Measurements from ENCODE around the gene ERF. TPM values are rescaled to one million over a fixed set of nuclear protein-coding genes. Genes with fewer than 3 reads are reported as not detected.

ERF gene
- total RNA-seq, 2 experiments from 2014 or later, result 26.7 to 33.5 TPM

DNA sequence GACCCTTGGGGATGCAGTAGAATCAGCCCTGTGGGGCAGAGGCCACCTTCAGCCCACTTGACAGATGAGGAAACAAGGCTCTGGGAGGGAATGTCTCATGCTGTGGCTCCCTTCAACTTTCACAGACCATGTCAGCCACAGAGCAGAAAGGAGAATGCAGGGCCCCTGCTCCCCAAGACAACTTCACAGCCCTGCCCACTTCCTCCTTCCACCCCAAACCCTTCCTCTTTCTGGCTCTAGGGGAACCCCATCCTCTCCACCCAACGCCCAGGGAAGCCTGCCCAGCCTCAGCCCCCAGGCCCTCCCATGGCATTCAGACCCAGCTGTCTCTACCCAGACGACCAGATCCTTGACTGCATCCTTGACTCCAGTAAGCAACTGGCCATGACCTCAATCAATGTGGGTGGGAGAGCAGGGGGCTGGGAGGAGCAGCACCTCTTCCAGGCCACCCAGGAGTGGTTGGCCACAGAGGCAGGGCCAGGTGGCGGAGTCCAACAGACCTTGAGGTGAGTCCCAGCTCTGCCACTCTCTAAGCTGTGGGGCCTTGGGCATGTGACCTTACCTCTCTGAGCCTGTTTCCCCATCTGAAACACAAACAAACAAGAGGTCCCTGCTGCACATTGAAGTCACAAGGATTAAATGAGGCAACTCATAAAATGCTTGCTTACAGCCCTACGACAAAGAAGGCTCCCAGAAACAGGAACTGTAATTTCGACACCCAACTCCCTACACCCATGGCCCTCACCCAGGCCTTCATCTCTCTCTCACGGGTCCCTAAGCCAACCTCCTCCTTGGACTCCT, 53.2 kb downstream of the ERF start:
- Histone ChIP-seq H3K79me2 (ENCODE audit: insufficient read depth, low read depth, low read length) (peaks cover 6% of the 10 kb centered on the region; the same call in 1 of the 2 replicates), H3K9me2 (ENCODE audit: insufficient read depth, low read length) (no peaks in the 10 kb centered on the region), H4K20me1 (ENCODE audit: insufficient read depth, low read length) (peaks cover 4% of the 10 kb centered on the region; the same call in 1 of the 2 replicates), H3K4me1 (ENCODE audit: insufficient read depth, low read length, poor library complexity, severe bottlenecking) (peaks cover 66% of the 10 kb centered on the region), H3K36me3 (ENCODE audit: insufficient read depth, low read length) (peaks cover 94% of the 10 kb centered on the region), H3K9me3 (ENCODE audit: low read length) (no peaks in the 10 kb centered on the region), H3K4me3 (ENCODE audit: low read depth, low read length, poor library complexity, severe bottlenecking) (no peak overlapping the region), H3K27ac (ENCODE audit: low read depth, low read length, poor library complexity, severe bottlenecking) (peak overlapping the region; percentile 76), H3K4me2 (ENCODE audit: low read length) (peak overlapping the region; percentile 25), H2AFZ (ENCODE audit: low read length) (no peak overlapping the region)
- CTCF ChIA-PET (ENCODE audit: unreplicated experiment), result no interaction called here
- no TSS peak for BruUV-seq (replicated peaks)
- peak; percentile 24 for DNase-seq (ENCODE audit: low spot score)
- intact Hi-C loops (cut with micrococcal nuclease; ENCODE audit: unreplicated experiment), result no loop called here
- TF ChIP-seq EZH2phosphoT487 (IDR thresholded peaks at IDR 0.05; ENCODE audit: borderline replicate concordance, low read depth, low read length) (no peak), CTCF (conservative IDR thresholded peaks at IDR 0.05; ENCODE audit: low read length) (no peak)
- POLR2A ChIA-PET, result interaction anchor here (0.5 kb wide), 1 partner anchor 25 kb away, joined by 3 read pairs; no protein-coding TSS in a partner anchor

- BruUV-seq (replicated peaks), result no TSS peak
- Histone ChIP-seq H3K4me2 (ENCODE audit: low read length) (peak overlapping the region; percentile 86), H3K9me3 (ENCODE audit: low read length) (no peaks in the 10 kb centered on the region), H3K9me2 (ENCODE audit: insufficient read depth, low read length) (no peaks in the 10 kb centered on the region), H3K36me3 (ENCODE audit: insufficient read depth, low read length) (peaks cover 89% of the 10 kb centered on the region), H3K4me1 (ENCODE audit: insufficient read depth, low read length, poor library complexity, severe bottlenecking) (peaks cover 66% of the 10 kb centered on the region), H3K4me3 (ENCODE audit: low read depth, low read length, poor library complexity, severe bottlenecking) (no peak overlapping the region), H3K27ac (ENCODE audit: low read depth, low read length, poor library complexity, severe bottlenecking) (peak overlapping the region; percentile 76), H2AFZ (ENCODE audit: low read length) (no peak overlapping the region), H3K79me2 (ENCODE audit: insufficient read depth, low read depth, low read length) (peaks cover 6% of the 10 kb centered on the region; the same call in 1 of the 2 replicates), H4K20me1 (ENCODE audit: insufficient read depth, low read length) (peaks cover 4% of the 10 kb centered on the region; the same call in 1 of the 2 replicates)
- intact Hi-C loops (cut with micrococcal nuclease; ENCODE audit: unreplicated experiment), result no loop called here
- POLR2A ChIA-PET, result no interaction called here
- TF ChIP-seq EZH2phosphoT487 (IDR thresholded peaks at IDR 0.05; ENCODE audit: borderline replicate concordance, low read depth, low read length) (no peak), CTCF (conservative IDR thresholded peaks at IDR 0.05; ENCODE audit: low read length) (peak; percentile 58; the same call in 1 of the 2 replicates)
- CTCF ChIA-PET (ENCODE audit: unreplicated experiment), result interaction anchor here (0.6 kb wide), 1 partner anchor 80 kb away, joined by 5 read pairs; no protein-coding TSS in a partner anchor
- DNase-seq (ENCODE audit: low spot score), result no peak
Measured at GRCh38 chr19:42200116-42200715, 54.7 kb downstream of the ERF start.
